ENCODE results near the gene TRAPPC2L. TPM values are rescaled to one million over a fixed set of nuclear protein-coding genes. Genes with fewer than 3 reads are reported as not detected.

TRAPPC2L gene
- total and polyA plus RNA-seq, 7 donors = 30.7 to 56.5 (median 42.1) TPM

DNA sequence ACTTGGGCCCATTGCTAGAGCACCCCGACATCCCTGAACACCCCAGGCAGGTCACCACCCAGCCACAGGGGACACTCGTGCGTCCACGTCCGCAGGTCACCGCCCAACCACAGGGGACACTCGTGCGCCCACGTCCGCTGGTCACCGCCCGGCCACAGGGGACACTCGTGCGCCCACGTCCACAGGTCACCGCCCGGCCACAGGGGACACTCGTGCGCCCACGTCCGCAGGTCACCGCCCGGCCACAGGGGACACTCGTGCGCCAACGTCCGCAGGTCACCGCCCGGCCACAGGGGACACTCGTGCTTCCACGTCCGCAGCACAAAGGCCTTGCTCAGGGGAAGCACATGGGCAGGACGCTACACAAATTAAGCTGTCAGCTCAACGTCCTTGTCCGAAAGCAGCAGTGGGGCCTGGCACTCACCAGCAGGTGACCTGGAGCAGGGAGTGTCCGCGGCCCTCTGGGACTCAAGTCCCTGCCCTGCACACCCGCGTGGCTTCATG is 17.8 kb upstream of the TRAPPC2L start:
- H3K27me3 ChIP-seq = no peaks in the 10 kb centered on the region
- DNase-seq = no peak
- 92 to 94% methylated on average over 39 of the region's 39 CpGs for WGBS, 2 donors
- intact Hi-C loops (cut with DNase I) = no loop called here
- no peak overlapping the region for H3K27ac ChIP-seq
- no peaks in the 10 kb centered on the region for H3K4me1 ChIP-seq
- H3K9me3 ChIP-seq = no peaks in the 10 kb centered on the region
- H3K36me3 ChIP-seq = peaks cover 0 to 56% (median 21%) of the 10 kb centered on the region in 4 donors
- TF ChIP-seq, protein P1, sequence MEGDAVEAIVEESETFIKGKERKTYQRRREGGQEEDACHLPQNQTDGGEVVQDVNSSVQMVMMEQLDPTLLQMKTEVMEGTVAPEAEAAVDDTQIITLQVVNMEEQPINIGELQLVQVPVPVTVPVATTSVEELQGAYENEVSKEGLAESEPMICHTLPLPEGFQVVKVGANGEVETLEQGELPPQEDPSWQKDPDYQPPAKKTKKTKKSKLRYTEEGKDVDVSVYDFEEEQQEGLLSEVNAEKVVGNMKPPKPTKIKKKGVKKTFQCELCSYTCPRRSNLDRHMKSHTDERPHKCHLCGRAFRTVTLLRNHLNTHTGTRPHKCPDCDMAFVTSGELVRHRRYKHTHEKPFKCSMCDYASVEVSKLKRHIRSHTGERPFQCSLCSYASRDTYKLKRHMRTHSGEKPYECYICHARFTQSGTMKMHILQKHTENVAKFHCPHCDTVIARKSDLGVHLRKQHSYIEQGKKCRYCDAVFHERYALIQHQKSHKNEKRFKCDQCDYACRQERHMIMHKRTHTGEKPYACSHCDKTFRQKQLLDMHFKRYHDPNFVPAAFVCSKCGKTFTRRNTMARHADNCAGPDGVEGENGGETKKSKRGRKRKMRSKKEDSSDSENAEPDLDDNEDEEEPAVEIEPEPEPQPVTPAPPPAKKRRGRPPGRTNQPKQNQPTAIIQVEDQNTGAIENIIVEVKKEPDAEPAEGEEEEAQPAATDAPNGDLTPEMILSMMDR (IDR thresholded peaks at IDR 0.05) = no peak
- TF ChIP-seq EP300 (IDR thresholded peaks at IDR 0.05) = no peak
- TF ChIP-seq POLR2AphosphoS5 (IDR thresholded peaks at IDR 0.05) = no peak
- no peak for TF ChIP-seq POLR2A (IDR thresholded peaks at IDR 0.05)
- no peak overlapping the region for H3K4me3 ChIP-seq

DNA sequence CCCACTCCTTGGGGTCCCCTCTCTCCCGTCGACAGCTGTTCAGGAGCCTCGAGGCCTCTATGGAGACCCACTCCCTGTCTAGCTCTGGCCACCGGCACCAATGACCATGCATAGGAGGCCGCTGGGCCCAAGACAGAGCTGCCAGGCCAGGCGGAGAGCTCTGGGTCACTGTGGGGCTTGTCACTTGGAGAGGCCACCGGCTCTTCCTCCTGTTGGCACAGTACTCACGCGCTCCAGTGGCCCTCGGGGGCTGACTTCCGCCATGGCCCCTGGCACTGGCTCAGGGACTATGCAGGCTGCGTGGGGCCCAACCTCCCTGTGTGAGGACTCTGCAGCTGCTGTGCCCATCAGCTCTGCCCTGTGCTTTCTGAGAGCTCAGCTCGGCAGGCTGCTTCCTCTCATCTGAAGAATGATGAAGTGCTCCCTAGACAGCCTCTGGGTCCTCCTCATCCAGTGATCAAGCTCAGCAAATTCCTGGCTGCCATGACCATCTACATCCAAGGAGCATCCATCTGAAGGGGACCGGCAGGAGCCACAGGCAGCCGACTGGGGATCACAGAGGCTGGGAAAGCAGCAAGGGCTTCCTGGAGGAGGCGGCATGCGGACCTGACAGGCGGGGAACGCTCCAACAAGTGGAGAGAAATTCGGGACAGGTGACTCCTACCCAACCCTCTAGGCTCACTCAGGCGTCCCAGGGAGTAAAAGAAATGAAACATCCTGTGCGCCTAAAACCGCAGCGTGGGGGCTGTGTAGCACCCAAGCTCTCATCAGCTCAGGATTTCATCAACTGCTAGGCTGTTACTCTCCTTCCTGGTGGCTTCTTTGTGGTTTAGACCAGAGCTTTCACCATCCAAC is 17.0 kb upstream of the TRAPPC2L start:
- 95% methylated on average over 24 of the region's 24 CpGs for WGBS, 2 donors
- H3K27me3 ChIP-seq = no peaks in the 10 kb centered on the region

DNA sequence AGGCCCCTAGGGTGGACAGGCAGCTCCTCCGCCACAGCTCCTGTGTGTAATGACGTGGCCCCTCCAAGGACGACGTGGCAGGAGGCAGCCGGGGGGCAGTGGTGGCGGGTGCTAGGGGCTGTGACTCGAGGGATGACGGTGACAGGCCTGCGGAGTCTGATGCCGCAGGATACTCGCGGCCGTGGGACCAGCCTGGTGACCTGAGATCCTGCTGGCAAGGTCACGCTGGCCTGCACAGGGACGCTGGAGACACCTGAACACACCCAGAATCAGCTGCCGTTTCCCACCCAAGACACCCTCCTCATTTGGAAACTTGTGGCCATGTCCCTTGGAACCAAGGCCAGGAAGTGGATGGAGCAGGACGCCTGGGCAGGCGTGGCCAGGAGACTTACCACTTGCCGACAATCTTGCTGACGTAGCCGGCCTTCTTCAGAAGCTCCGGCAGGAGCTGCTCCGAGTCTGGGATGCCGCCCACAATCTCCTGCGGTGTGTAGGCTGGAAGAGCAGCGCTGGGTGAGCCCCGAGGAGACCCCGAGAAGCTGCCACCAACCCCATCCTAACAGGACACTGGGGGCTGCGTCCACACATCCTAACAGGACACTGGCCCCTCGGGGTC is 16.2 kb upstream of the TRAPPC2L start:
- no peak for TF ChIP-seq POLR2A (IDR thresholded peaks at IDR 0.05)
- no peak for TF ChIP-seq EP300 (IDR thresholded peaks at IDR 0.05)
- TF ChIP-seq, protein P1 (IDR thresholded peaks at IDR 0.05) = no peak
- TF ChIP-seq POLR2AphosphoS5 (IDR thresholded peaks at IDR 0.05) = no peak
- Histone ChIP-seq H3K4me1 (no peaks in the 10 kb centered on the region), H3K4me3 (no peak overlapping the region), H3K9me3 (no peaks in the 10 kb centered on the region), H3K36me3 (peaks cover 0 to 45% (median 19%) of the 10 kb centered on the region in 4 donors), H3K27me3 (no peaks in the 10 kb centered on the region), H3K27ac (no peak overlapping the region)
- intact Hi-C loops (cut with DNase I) = no loop called here
- no peak for DNase-seq
- WGBS, 2 donors = 94 to 95% methylated on average over 30 of the region's 30 CpGs

More for the DNA sequence above, 17.0 kb upstream of the TRAPPC2L start:
- H3K4me1 ChIP-seq = no peaks in the 10 kb centered on the region
- H3K36me3 ChIP-seq = peaks cover 0 to 52% (median 21%) of the 10 kb centered on the region in 4 donors
- TF ChIP-seq POLR2A (IDR thresholded peaks at IDR 0.05) (no peak), POLR2AphosphoS5 (IDR thresholded peaks at IDR 0.05) (no peak), EP300 (IDR thresholded peaks at IDR 0.05) (no peak)
- TF ChIP-seq, protein P1 (IDR thresholded peaks at IDR 0.05) = no peak
- DNase-seq = no peak
- intact Hi-C loops (cut with DNase I) = no loop called here
- H3K27ac ChIP-seq = no peak overlapping the region
- H3K9me3 ChIP-seq = no peaks in the 10 kb centered on the region
- H3K4me3 ChIP-seq = no peak overlapping the region

DNA sequence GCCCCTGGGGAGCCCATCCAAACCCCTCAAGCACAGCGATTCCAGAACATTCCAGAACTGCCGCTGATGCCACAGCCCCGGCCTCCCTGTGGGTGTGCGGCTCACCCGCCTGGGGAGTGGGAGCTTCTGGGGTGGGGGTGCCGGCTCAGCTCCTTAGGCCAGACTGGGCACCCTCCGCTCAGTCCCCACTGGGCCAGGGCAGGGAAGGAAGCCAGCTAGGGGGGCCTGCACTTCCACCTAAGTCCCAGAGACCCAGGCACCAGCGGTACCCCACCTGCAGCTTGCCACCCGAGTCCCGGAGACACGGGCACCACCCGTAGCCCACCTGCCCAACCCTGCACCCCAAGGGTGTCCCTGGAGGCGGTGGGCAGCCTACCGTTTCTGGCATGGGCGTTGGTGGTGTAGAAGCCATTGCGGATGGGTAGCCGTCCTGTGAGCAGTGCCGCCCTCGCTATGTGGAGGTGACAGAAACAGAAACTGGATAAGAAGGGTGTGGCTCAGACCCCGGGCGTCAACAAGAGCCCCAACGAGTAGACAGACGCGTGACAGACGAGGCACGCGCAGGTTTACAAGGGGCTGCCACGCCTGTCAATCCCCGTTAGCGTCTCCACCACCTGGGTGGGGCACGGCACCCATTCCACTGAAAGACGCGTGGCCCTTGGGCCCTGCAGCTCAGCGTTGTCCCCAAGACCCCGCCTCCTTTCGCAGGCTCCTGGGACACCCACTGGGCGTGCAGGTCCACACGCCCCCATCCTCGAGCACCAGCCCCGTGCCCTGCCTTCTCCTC is 15.2 kb upstream of the TRAPPC2L start:
- DNase-seq = no peak
- H3K36me3 ChIP-seq = peaks cover 0 to 45% (median 18%) of the 10 kb centered on the region in 4 donors
- H3K27ac ChIP-seq = no peak overlapping the region
- no peaks in the 10 kb centered on the region for H3K9me3 ChIP-seq
- no peak for TF ChIP-seq EP300 (IDR thresholded peaks at IDR 0.05)
- intact Hi-C loops (cut with DNase I) = no loop called here
- no peak overlapping the region for H3K4me3 ChIP-seq
- H3K4me1 ChIP-seq = no peaks in the 10 kb centered on the region
- WGBS, 2 donors = 85 to 88% methylated on average over 40 of the region's 40 CpGs
- no peaks in the 10 kb centered on the region for H3K27me3 ChIP-seq
